HG03095 (cell line): ENCODE measurements around the gene UACA.
"Not testable (repeated sequence)": the region's sequence is repeated elsewhere in the genome, so short reads cannot be mapped to it uniquely, and the experiment has no call there.

ENCODE experiments used
- ATAC-seq: cut with Tn5 transposase; IDR thresholded peaks from one replicate; pipeline ENCODE4 v1.9.1; 2021; ENCODE audit warnings: moderate library complexity; ENCODE audit not compliant: unreplicated experiment

Gene UACA

GRCh38 chr15:70753101-70753829 is 10.1 kb downstream of the UACA start:
- ATAC-seq: no peak

- ATAC-seq: no peak
Observed at GRCh38 chr15:70752193-70752635, 11.1 kb downstream of the UACA start.

GRCh38 chr15:70750203-70750869 is 13.0 kb downstream of the UACA start:
- no peak for ATAC-seq

- ATAC-seq: no peak
Observed at GRCh38 chr15:70748281-70748747, 15.0 kb downstream of the UACA start.

- ATAC-seq: not testable (repeated sequence)
Observed at GRCh38 chr15:70746598-70746997, 16.8 kb downstream of the UACA start.

GRCh38 chr15:70742928-70743327 is 20.4 kb downstream of the UACA start:
- ATAC-seq: no peak

- ATAC-seq: no peak
Observed at GRCh38 chr15:70741677-70742293, 21.6 kb downstream of the UACA start.

- ATAC-seq: no peak
Observed at GRCh38 chr15:70741107-70741531, 22.2 kb downstream of the UACA start.

GRCh38 chr15:70735040-70735439 is 28.3 kb downstream of the UACA start:
- not testable (repeated sequence) for ATAC-seq

GRCh38 chr15:70729164-70729563 is 34.2 kb downstream of the UACA start:
- no peak for ATAC-seq

- no peak for ATAC-seq
Observed at GRCh38 chr15:70726753-70727152, 36.6 kb downstream of the UACA start.

GRCh38 chr15:70723927-70724326 is 39.4 kb downstream of the UACA start:
- no peak for ATAC-seq

- ATAC-seq: no peak
Observed at GRCh38 chr15:70723122-70723422, 40.3 kb downstream of the UACA start.

GRCh38 chr15:70722266-70723121 is 40.9 kb downstream of the UACA start:
- ATAC-seq: no peak

GRCh38 chr15:70720228-70721016 is 42.9 kb downstream of the UACA start:
- ATAC-seq: no peak

- ATAC-seq: no peak
Observed at GRCh38 chr15:70717237-70717793, 46.0 kb downstream of the UACA start.

- no peak for ATAC-seq
Observed at GRCh38 chr15:70715840-70716485, 47.4 kb downstream of the UACA start.

GRCh38 chr15:70714565-70714964 is 48.8 kb downstream of the UACA start:
- no peak for ATAC-seq

GRCh38 chr15:70714015-70714414 is 49.3 kb downstream of the UACA start:
- ATAC-seq: no peak

- ATAC-seq: no peak
Observed at GRCh38 chr15:70712271-70712670, 51.1 kb downstream of the UACA start.
